ENCODE data around the gene IGSF9. TPM values are rescaled to one million over a fixed set of nuclear protein-coding genes. Genes with fewer than 3 reads are reported as not detected.

Gene IGSF9
- total RNA-seq, 4 donors from 2014 or later, result 0.71 to 1.9 (median 1.4) TPM

GRCh38 chr1:159965263-159965662, 19.9 kb upstream of the IGSF9 start:
- WGBS, 2 donors, result 91 to 92% methylated on average over 2 of the region's 2 CpGs
- no peaks in the 10 kb centered on the region for H3K36me3 ChIP-seq
- no peak overlapping the region for H3K27ac ChIP-seq
- no peak for TF ChIP-seq POLR2A (IDR thresholded peaks at IDR 0.05)
- no peak for TF ChIP-seq CTCF (IDR thresholded peaks at IDR 0.05)
- H3K9me3 ChIP-seq, result no peaks in the 10 kb centered on the region
- intact Hi-C loops (cut with DNase I), result no loop called here
- no peaks in the 10 kb centered on the region for H3K4me1 ChIP-seq
- no peak for DNase-seq
- H3K27me3 ChIP-seq, result no peaks in the 10 kb centered on the region
- no peak overlapping the region for H3K4me3 ChIP-seq (replicated peaks in 1 of 3)

GRCh38 chr1:159964144-159964543, 18.7 kb upstream of the IGSF9 start:
- WGBS, 2 donors, result 42 to 58% methylated on average over 3 of the region's 3 CpGs
- no peaks in the 10 kb centered on the region for H3K27me3 ChIP-seq
- no peaks in the 10 kb centered on the region for H3K4me1 ChIP-seq
- no peak for TF ChIP-seq POLR2A (IDR thresholded peaks at IDR 0.05)
- no peak for TF ChIP-seq CTCF (IDR thresholded peaks at IDR 0.05)
- H3K4me3 ChIP-seq (replicated peaks in 1 of 3), result no peak overlapping the region
- H3K9me3 ChIP-seq, result no peaks in the 10 kb centered on the region
- intact Hi-C loops (cut with DNase I), result no loop called here
- H3K27ac ChIP-seq, result no peak overlapping the region
- DNase-seq, result no peak
- H3K36me3 ChIP-seq, result no peaks in the 10 kb centered on the region

- 89 to 91% methylated on average over 11 of the region's 11 CpGs for WGBS, 2 donors
- Histone ChIP-seq H3K27ac (no peak overlapping the region), H3K36me3 (no peaks in the 10 kb centered on the region), H3K9me3 (no peaks in the 10 kb centered on the region), H3K4me3 (replicated peaks in 1 of 3) (no peak overlapping the region), H3K4me1 (no peaks in the 10 kb centered on the region), H3K27me3 (no peaks in the 10 kb centered on the region)
- DNase-seq, result no peak
- intact Hi-C loops (cut with DNase I), result no loop called here
- no peak for TF ChIP-seq CTCF (IDR thresholded peaks at IDR 0.05)
Measured at GRCh38 chr1:159962176-159962575, 16.8 kb upstream of the IGSF9 start.

- H3K27ac ChIP-seq, result no peak overlapping the region
- no peak overlapping the region for H3K4me3 ChIP-seq (replicated peaks in 1 of 3)
- intact Hi-C loops (cut with DNase I), result no loop called here
Measured at GRCh38 chr1:159961636-159962035, 16.2 kb upstream of the IGSF9 start.

More at GRCh38 chr1:159961636-159962035, 16.2 kb upstream of the IGSF9 start:
- Histone ChIP-seq H3K4me1 (no peaks in the 10 kb centered on the region), H3K27me3 (no peaks in the 10 kb centered on the region), H3K36me3 (no peaks in the 10 kb centered on the region), H3K9me3 (no peaks in the 10 kb centered on the region)
- no peak for TF ChIP-seq CTCF (IDR thresholded peaks at IDR 0.05)
- no peak for TF ChIP-seq POLR2A (IDR thresholded peaks at IDR 0.05)
- no peak for DNase-seq
- WGBS, 2 donors, result 89 to 93% methylated on average over 15 of the region's 15 CpGs

All from thyroid gland (tissue), 4 donors.